ENCODE results near the gene PWWP2A. TPM values are rescaled to one million over a fixed set of nuclear protein-coding genes. Genes with fewer than 3 reads are reported as not detected.

The PWWP2A gene
- total RNA-seq, 2 experiments from 2014 or later: 15.7 to 17.4 TPM

DNA sequence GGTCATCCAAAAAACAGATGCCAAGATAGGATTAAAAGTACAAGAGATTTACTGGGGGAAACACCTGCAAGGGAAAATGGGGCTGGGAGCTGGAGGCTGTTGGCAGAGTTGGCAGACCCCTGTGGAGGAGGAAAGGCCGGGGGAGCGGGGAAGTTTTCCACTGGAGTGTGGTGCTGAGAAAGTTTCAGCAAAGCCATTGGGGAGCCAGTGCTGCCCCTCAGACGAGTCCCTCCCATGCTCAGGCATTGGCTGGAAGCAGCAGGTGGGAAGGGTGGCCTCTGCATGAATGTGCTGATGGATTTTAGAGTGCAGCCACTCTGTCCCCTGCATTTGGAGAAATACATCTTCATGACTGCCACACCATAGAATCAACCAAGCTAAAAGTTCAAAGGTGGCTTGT lies 57.5 kb downstream of the PWWP2A start:
- no peaks in the 10 kb centered on the region for H3K9me3 Mint-ChIP-seq
- DNase-seq: no peak
- CTCF ChIA-PET: interaction anchor here (0.8 kb wide), 1 partner anchor 19 kb away, joined by 3 read pairs; no protein-coding TSS in a partner anchor
- peaks cover 19% of the 10 kb centered on the region for H3K36me3 Mint-ChIP-seq
- POLR2A ChIA-PET: no interaction called here
- H3K27ac Mint-ChIP-seq: no peak overlapping the region
- intact Hi-C loops (cut with micrococcal nuclease): no loop called here
- H3K27me3 Mint-ChIP-seq: no peaks in the 10 kb centered on the region
- H3K4me3 Mint-ChIP-seq: no peak overlapping the region
- no peaks in the 10 kb centered on the region for H3K4me1 Mint-ChIP-seq (ENCODE audit: low read depth)

- Mint-ChIP-seq H3K36me3 (peaks cover 22% of the 10 kb centered on the region), H3K27ac (no peak overlapping the region)
- POLR2A ChIA-PET: no interaction called here
Measured at GRCh38 chr5:160060001-160060400, 59.2 kb downstream of the PWWP2A start.

DNA sequence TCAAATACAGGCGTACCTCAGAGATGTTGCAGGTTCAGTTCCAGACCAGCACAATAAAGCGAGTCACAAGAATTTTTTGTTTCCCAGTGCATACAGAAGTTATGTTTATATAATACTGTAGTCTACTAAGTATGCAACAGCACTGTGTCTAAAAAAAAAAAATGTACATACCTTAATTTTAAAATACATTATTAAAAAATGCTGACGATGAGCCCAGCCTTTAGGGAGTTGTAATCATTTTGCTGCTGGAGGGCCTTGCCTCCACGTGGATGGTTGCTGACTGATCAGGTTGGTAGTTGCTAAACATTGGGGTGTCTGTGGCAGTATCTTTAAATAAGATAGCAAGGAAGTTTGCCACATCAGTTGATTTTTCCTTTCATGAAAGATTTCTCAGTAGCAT lies 62.0 kb downstream of the PWWP2A start:
- no peaks in the 10 kb centered on the region for H3K4me1 Mint-ChIP-seq (ENCODE audit: low read depth)
- intact Hi-C loops (cut with micrococcal nuclease): no loop called here
- H3K9me3 Mint-ChIP-seq: no peaks in the 10 kb centered on the region
- no peak overlapping the region for H3K27ac Mint-ChIP-seq
- DNase-seq: no peak
- POLR2A ChIA-PET: no interaction called here
- CTCF ChIA-PET: interaction anchor here (1.9 kb wide), 1 partner anchor 35 kb away, joined by 7 read pairs; no protein-coding TSS in a partner anchor
- no peak overlapping the region for H3K4me3 Mint-ChIP-seq
- H3K27me3 Mint-ChIP-seq: no peaks in the 10 kb centered on the region
- H3K36me3 Mint-ChIP-seq: peaks cover 30% of the 10 kb centered on the region

More at GRCh38 chr5:160060001-160060400, 59.2 kb downstream of the PWWP2A start:
- Mint-ChIP-seq H3K9me3 (no peaks in the 10 kb centered on the region), H3K27me3 (no peaks in the 10 kb centered on the region), H3K4me3 (no peak overlapping the region), H3K4me1 (ENCODE audit: low read depth) (no peaks in the 10 kb centered on the region)
- intact Hi-C loops (cut with micrococcal nuclease): no loop called here
- no peak for DNase-seq
- CTCF ChIA-PET: no interaction called here

DNA sequence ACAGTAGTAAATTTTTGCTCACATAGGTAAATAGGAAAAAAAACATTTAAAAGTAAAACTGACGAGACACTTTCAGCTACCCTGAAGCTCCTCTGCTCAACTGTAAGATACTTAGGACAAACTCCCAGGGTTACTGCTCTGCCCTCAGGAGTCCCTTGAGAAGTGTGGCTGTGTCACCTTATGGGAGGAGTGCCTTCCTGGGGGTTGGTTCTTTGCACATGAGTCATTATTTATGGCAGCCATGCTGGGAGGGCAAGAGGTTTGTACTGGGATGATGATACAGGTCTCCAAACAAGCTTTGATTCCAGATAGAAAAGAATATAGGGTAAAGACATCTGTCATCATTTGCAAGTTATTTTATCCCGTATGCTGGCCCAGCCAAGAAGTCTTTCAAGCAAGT lies 64.4 kb downstream of the PWWP2A start:
- no peaks in the 10 kb centered on the region for H3K9me3 Mint-ChIP-seq
- DNase-seq: no peak
- no peak overlapping the region for H3K27ac Mint-ChIP-seq
- H3K36me3 Mint-ChIP-seq: peaks cover 40% of the 10 kb centered on the region
- ChIA-PET POLR2A (no interaction called here), CTCF (no interaction called here)
- intact Hi-C loops (cut with micrococcal nuclease): no loop called here
- no peaks in the 10 kb centered on the region for H3K4me1 Mint-ChIP-seq (ENCODE audit: low read depth)
- H3K4me3 Mint-ChIP-seq: no peak overlapping the region
- no peaks in the 10 kb centered on the region for H3K27me3 Mint-ChIP-seq

DNA sequence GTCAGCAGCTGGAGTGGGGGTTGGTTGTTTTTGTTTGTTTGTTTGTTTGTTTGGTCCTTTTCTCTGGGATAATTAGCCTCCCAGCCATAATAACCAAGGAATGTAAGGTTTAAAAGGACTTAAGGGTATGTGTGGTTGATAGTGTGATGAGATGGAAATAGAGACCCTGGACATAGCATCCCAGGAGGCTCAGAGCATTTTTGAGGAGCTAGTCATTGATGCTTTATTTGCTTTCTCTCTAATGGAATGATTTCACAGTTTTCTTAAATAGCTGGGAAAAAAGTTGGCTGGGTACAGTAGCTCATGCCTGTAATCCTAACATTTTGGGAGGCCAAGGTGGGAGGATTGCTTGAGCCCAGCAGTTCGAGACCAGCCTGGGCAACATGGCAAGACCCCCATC lies 65.2 kb downstream of the PWWP2A start:
- H3K4me1 Mint-ChIP-seq (ENCODE audit: low read depth): no peaks in the 10 kb centered on the region
- ChIA-PET POLR2A (no interaction called here), CTCF (interaction anchor here (1.2 to 1.3 kb wide), 2 partner anchors 27 to 32 kb away, joined by 3 read pairs; no protein-coding TSS in a partner anchor)
- H3K27ac Mint-ChIP-seq: no peak overlapping the region
- intact Hi-C loops (cut with micrococcal nuclease): no loop called here
- no peaks in the 10 kb centered on the region for H3K27me3 Mint-ChIP-seq
- H3K9me3 Mint-ChIP-seq: no peaks in the 10 kb centered on the region
- H3K36me3 Mint-ChIP-seq: peaks cover 46% of the 10 kb centered on the region
- no peak overlapping the region for H3K4me3 Mint-ChIP-seq
- DNase-seq: no peak

- ChIA-PET POLR2A (no interaction called here), CTCF (interaction anchor here (1.1 kb wide), 1 partner anchor 28 kb away, joined by 3 read pairs; no protein-coding TSS in a partner anchor)
- Mint-ChIP-seq H3K27me3 (no peaks in the 10 kb centered on the region), H3K27ac (no peak overlapping the region), H3K9me3 (no peaks in the 10 kb centered on the region), H3K4me1 (ENCODE audit: low read depth) (peaks cover 5% of the 10 kb centered on the region), H3K4me3 (no peak overlapping the region), H3K36me3 (peaks cover 37% of the 10 kb centered on the region)
- intact Hi-C loops (cut with micrococcal nuclease): no loop called here
- no peak for DNase-seq
Measured at GRCh38 chr5:160049099-160049498, 70.2 kb downstream of the PWWP2A start.

DNA sequence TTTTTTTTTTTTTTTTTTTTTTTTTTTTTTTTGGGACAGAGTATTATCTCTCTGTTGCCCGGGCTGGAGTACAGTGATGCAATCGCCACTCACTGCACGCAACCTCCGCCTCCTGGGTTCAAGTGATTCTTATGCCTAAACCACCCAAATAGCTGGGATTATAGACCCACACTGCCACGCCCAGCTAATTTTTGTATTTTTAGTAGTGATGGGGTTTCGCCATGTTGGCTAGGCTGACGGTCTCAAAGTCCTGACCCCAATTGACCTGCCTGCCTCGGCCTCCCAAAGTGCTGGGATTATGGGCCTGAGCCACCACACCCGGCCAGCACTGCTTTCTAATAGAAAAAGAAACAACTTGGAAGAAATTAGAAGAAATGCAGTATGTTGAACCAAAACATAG lies 71.1 kb downstream of the PWWP2A start:
- peaks cover 35% of the 10 kb centered on the region for H3K36me3 Mint-ChIP-seq

GRCh38 chr5:160047423-160047822 lies 71.8 kb downstream of the PWWP2A start:
- H3K9me3 Mint-ChIP-seq: no peaks in the 10 kb centered on the region
- H3K4me1 Mint-ChIP-seq (ENCODE audit: low read depth): peaks cover 6% of the 10 kb centered on the region
- H3K27me3 Mint-ChIP-seq: no peaks in the 10 kb centered on the region
- intact Hi-C loops (cut with micrococcal nuclease): no loop called here
- no peak overlapping the region for H3K4me3 Mint-ChIP-seq
- DNase-seq: no peak
- ChIA-PET CTCF (no interaction called here), POLR2A (no interaction called here)
- H3K27ac Mint-ChIP-seq: no peak overlapping the region
- H3K36me3 Mint-ChIP-seq: peaks cover 35% of the 10 kb centered on the region

More for the DNA sequence above, 71.1 kb downstream of the PWWP2A start:
- ChIA-PET POLR2A (no interaction called here), CTCF (no interaction called here)
- Mint-ChIP-seq H3K4me1 (ENCODE audit: low read depth) (peaks cover 6% of the 10 kb centered on the region), H3K4me3 (no peak overlapping the region), H3K9me3 (no peaks in the 10 kb centered on the region), H3K27me3 (no peaks in the 10 kb centered on the region), H3K27ac (no peak overlapping the region)
- no peak for DNase-seq
- intact Hi-C loops (cut with micrococcal nuclease): no loop called here

DNA sequence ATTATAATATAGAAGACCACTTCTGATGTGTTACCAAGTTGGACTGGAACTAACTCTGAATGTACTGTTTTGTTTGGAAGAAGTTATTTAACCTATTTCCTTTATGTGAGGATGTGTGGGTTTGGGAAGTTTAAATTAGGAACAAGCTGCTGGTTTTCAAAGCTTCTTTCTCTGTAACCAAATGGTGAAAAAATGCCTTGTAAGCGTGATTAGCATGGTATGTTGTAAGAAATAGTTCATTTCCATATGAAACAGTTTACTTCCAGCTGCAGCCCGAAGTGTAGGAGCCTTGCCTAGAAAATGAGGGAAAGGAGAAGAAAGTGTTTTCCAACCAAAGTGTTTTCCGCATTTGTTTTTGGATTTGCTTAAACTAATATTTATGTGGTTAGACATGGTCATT lies 74.3 kb downstream of the PWWP2A start:
- CTCF ChIA-PET: interaction anchor here (1.6 kb wide), 1 partner anchor 23 kb away, joined by 3 read pairs; no protein-coding TSS in a partner anchor
- H3K27ac Mint-ChIP-seq: no peak overlapping the region
- H3K9me3 Mint-ChIP-seq: no peaks in the 10 kb centered on the region
- POLR2A ChIA-PET: no interaction called here
- peaks cover 6% of the 10 kb centered on the region for H3K4me1 Mint-ChIP-seq (ENCODE audit: low read depth)
- no peak for DNase-seq
- intact Hi-C loops (cut with micrococcal nuclease): no loop called here
- H3K27me3 Mint-ChIP-seq: no peaks in the 10 kb centered on the region
- peaks cover 26% of the 10 kb centered on the region for H3K36me3 Mint-ChIP-seq
- no peak overlapping the region for H3K4me3 Mint-ChIP-seq

DNA sequence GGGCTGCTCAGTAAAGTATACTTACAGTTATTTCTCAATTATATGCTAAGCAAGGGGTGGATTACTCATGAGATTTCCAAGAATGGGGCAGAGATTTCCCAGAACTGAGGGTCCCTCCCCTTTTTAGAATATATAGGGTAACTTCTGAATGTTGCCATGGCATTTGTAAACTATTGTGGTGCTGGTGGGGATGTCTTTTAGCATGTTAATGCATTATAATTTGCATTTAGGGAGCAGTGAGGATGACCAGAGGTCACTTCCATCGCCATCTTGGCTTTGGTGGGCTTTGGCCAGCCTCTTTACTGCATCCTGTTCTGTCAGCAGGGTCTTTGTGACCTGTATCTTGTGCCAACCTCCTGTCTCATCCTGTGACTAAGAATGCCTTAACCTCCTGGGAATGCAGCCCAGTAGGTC lies 74.9 kb downstream of the PWWP2A start:
- Mint-ChIP-seq H3K27me3 (no peaks in the 10 kb centered on the region), H3K4me1 (ENCODE audit: low read depth) (peaks cover 6% of the 10 kb centered on the region), H3K27ac (no peak overlapping the region), H3K9me3 (no peaks in the 10 kb centered on the region), H3K4me3 (no peak overlapping the region), H3K36me3 (peaks cover 22% of the 10 kb centered on the region)
- CTCF ChIA-PET: no interaction called here
- intact Hi-C loops (cut with micrococcal nuclease): no loop called here
- DNase-seq: no peak
- POLR2A ChIA-PET: no interaction called here

GRCh38 chr5:160042671-160043070 lies 76.6 kb downstream of the PWWP2A start:
- Mint-ChIP-seq H3K9me3 (no peaks in the 10 kb centered on the region), H3K27me3 (no peaks in the 10 kb centered on the region), H3K4me3 (no peak overlapping the region), H3K4me1 (ENCODE audit: low read depth) (peaks cover 6% of the 10 kb centered on the region), H3K36me3 (peaks cover 29% of the 10 kb centered on the region), H3K27ac (no peak overlapping the region)
- intact Hi-C loops (cut with micrococcal nuclease): no loop called here
- POLR2A ChIA-PET: no interaction called here
- CTCF ChIA-PET: no interaction called here
- DNase-seq: no peak
